Tibial nerve (tissue), 4 donors: ENCODE results near the gene LRG1.

ENCODE experiments used
- EP300 ChIP-seq, 2 donors: sonication (generic); formaldehyde crosslinking; IDR thresholded peaks; one replicate each; pipeline ENCODE4 v1.6.1; 2017; ENCODE audit warnings: antibody characterized with exemption in 2 of 2, mild to moderate bottlenecking in 1 of 2
- POLR2A ChIP-seq, 2 donors: fragments of 450-650 bp; IDR thresholded peaks; one replicate each; pipeline ENCODE4 v1.6.1; 2017; ENCODE audit warnings: antibody characterized with exemption in 2 of 2, mild to moderate bottlenecking in 2 of 2, moderate library complexity in 2 of 2
- TF ChIP-seq, protein P1 (sequence below), 5 experiments: fragments of 200-600 bp in 3 of 5; fragments of 450-650 bp in 2 of 5; sonication (generic) in 3 of 5; IDR thresholded peaks; one replicate each; pipeline ENCODE4 v1.5.1; 2016 to 2019; ENCODE audit warnings: antibody characterized with exemption in 5 of 5, mild to moderate bottlenecking in 3 of 5, moderate library complexity in 2 of 5

DNA sequence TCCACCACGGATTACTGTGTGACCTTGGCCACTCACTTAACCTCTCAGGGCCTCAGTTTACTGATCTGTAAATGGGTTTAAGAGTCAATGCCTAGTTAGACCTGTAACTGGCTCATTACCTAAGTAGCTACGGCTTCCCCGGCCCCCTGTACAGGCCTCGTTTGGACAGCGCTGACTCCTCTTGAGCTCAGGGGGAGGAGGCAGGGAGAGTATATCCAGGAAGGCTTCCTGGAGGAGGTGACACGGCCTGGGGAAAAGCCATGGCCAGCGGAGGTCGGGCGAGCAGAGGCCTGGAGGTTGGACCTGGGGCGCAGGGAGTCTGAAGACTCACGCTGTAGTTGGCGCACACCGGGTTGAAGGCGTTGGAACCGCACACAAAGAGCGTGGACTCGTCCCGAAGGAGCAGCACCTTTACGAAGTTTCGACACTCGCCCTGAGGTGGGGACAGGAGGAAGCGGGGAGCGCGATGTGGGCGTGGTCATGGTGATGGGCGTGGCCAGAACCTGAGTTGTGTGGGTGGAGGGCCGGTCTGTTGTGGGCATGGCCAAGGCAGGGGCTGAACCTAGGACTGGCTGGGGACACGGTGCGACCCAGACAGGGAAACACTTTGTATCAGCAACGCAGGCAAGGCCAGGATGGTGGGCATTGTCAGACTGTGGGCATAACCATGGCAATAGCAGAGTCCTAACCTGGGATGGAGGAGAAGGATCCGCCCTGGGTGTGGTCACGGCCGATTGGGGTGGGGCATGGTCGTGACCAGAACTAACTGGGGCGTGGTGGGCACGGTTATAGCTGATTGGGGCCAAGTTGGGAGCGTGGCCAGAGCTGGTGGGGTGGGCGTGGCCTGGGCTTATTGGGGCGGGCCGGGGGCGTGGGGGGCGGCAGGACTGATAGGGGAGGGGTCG is 16.1 kb upstream of the LRG1 start:
- TF ChIP-seq, protein P1, sequence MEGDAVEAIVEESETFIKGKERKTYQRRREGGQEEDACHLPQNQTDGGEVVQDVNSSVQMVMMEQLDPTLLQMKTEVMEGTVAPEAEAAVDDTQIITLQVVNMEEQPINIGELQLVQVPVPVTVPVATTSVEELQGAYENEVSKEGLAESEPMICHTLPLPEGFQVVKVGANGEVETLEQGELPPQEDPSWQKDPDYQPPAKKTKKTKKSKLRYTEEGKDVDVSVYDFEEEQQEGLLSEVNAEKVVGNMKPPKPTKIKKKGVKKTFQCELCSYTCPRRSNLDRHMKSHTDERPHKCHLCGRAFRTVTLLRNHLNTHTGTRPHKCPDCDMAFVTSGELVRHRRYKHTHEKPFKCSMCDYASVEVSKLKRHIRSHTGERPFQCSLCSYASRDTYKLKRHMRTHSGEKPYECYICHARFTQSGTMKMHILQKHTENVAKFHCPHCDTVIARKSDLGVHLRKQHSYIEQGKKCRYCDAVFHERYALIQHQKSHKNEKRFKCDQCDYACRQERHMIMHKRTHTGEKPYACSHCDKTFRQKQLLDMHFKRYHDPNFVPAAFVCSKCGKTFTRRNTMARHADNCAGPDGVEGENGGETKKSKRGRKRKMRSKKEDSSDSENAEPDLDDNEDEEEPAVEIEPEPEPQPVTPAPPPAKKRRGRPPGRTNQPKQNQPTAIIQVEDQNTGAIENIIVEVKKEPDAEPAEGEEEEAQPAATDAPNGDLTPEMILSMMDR (IDR thresholded peaks at IDR 0.05), result no peak
- no peak for TF ChIP-seq POLR2A (IDR thresholded peaks at IDR 0.05)
- no peak for TF ChIP-seq EP300 (IDR thresholded peaks at IDR 0.05)
